K562 (cell line): ENCODE data around the gene ACER3.

Experiments
- CBX5 ChIP-seq: IDR thresholded peaks from 2 replicates; pipeline ENCODE4 v1.6.1; 2014; ENCODE audit warnings: low read depth, borderline replicate concordance
- EZH2 ChIP-seq: IDR thresholded peaks from 2 replicates; pipeline ENCODE4 v1.6.1; 2012; ENCODE audit warnings: low read depth, mild to moderate bottlenecking, inconsistent platforms, low read length, borderline replicate concordance
- PHTF2 ChIP-seq: fragments of 250-450 bp; sonication (Bioruptor Pico); IDR thresholded peaks from 2 replicates; pipeline ENCODE4 v1.5.0; 2021; ENCODE audit warnings: mild to moderate bottlenecking
- POLR2A ChIP-seq: fragments of 450-650 bp; conservative IDR thresholded peaks from 2 replicates; pipeline ENCODE4 v1.6.1; 2016
- TF ChIP-seq, protein P1 (sequence below): fragments of 450-650 bp; formaldehyde crosslinking; IDR thresholded peaks from 2 replicates; pipeline ENCODE4 v1.4.0; 2022; ENCODE audit warnings: missing genetic modification characterization

DNA sequence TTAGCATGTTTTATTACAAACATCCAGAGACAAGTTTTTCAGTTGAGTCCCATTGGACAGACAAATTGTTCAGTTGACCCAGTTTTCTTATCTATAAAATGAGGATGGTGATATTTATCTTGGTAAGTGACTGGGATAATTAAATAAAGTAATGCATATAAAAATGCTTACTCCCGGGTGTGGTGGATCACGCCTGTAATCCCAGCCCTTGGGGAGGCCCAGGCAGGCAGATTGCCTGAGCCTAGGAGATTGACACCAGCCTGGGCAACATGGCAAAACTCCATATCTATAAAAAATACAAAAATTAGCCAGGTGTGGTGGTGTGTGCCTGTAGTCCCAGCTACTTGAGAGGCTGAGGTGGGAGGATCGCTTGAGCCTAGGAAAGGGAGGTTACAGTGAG is 15.6 kb upstream of the ACER3 start:
- TF ChIP-seq CBX5, result no peak
- TF ChIP-seq, protein P1, sequence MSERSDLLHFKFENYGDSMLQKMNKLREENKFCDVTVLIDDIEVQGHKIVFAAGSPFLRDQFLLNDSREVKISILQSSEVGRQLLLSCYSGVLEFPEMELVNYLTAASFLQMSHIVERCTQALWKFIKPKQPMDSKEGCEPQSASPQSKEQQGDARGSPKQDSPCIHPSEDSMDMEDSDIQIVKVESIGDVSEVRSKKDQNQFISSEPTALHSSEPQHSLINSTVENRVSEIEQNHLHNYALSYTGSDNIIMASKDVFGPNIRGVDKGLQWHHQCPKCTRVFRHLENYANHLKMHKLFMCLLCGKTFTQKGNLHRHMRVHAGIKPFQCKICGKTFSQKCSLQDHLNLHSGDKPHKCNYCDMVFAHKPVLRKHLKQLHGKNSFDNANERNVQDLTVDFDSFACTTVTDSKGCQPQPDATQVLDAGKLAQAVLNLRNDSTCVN, result no peak
- no peak for TF ChIP-seq PHTF2
- TF ChIP-seq EZH2, result no peak
- no peak for TF ChIP-seq POLR2A
